Measurements from ENCODE around the gene GNL2.
"Not testable (repeated sequence)": the region's sequence is repeated elsewhere in the genome, so short reads cannot be mapped to it uniquely, and the experiment has no call there.

The GNL2 gene

GRCh38 chr1:37570528-37571334 is 25.0 kb downstream of the GNL2 start:
- TF ChIP-seq CTCF (IDR thresholded peaks at IDR 0.05; ENCODE audit: low read depth, low read length): no peak
- DNase-seq (ENCODE audit: extremely low read depth, low read depth): no peak

GRCh38 chr1:37567023-37567422 is 28.7 kb downstream of the GNL2 start:
- no peak for DNase-seq (ENCODE audit: extremely low read depth, low read depth)
- no peak for TF ChIP-seq CTCF (IDR thresholded peaks at IDR 0.05; ENCODE audit: low read depth, low read length)

GRCh38 chr1:37564892-37565291 is 30.8 kb downstream of the GNL2 start:
- TF ChIP-seq CTCF (IDR thresholded peaks at IDR 0.05; ENCODE audit: low read depth, low read length): no peak
- no peak for DNase-seq (ENCODE audit: extremely low read depth, low read depth)

- no peak for TF ChIP-seq CTCF (IDR thresholded peaks at IDR 0.05; ENCODE audit: low read depth, low read length)
- DNase-seq (ENCODE audit: extremely low read depth, low read depth): no peak
Measured at GRCh38 chr1:37562984-37563383, 32.8 kb downstream of the GNL2 start.

- no peak for DNase-seq (ENCODE audit: extremely low read depth, low read depth)
- TF ChIP-seq CTCF (IDR thresholded peaks at IDR 0.05; ENCODE audit: low read depth, low read length): peak; percentile 55
Measured at GRCh38 chr1:37561133-37562132, 34.3 kb downstream of the GNL2 start.

- no peak for TF ChIP-seq CTCF (IDR thresholded peaks at IDR 0.05; ENCODE audit: low read depth, low read length)
- no peak for DNase-seq (ENCODE audit: extremely low read depth, low read depth)
Measured at GRCh38 chr1:37560401-37561132, 35.2 kb downstream of the GNL2 start.

GRCh38 chr1:37559957-37560379 is 35.8 kb downstream of the GNL2 start:
- DNase-seq (ENCODE audit: extremely low read depth, low read depth): not testable (repeated sequence)

Measured in AG09319 (cell line).